Measurements from ENCODE around the gene IKBKE.
A peak's percentile ranks its signal among the peaks of the same experiment; 100 is the strongest.

IKBKE gene

GRCh38 chr1:206476058-206476457, 5.8 kb downstream of the IKBKE start:
- H3K9me3 ChIP-seq (ENCODE audit: insufficient read depth, low read length), result no peaks in the 10 kb centered on the region; the same call in 1 of the 2 replicates
- H3K9ac ChIP-seq (ENCODE audit: insufficient read length, low read depth), result no peak overlapping the region
- TF ChIP-seq SUZ12 (IDR thresholded peaks at IDR 0.05; ENCODE audit: extremely low read depth, insufficient read depth, insufficient read length), result no peak
- no peak for TF ChIP-seq YY1 (IDR thresholded peaks at IDR 0.05; ENCODE audit: insufficient read depth, insufficient read length)
- no peak for TF ChIP-seq ZNF274 (IDR thresholded peaks at IDR 0.05; ENCODE audit: low read depth, low read length)
- no peak overlapping the region for H3K4me3 ChIP-seq (ENCODE audit: insufficient read length, low read depth)
- H3K4me1 ChIP-seq (ENCODE audit: insufficient read depth, insufficient read length), result peaks cover 25% of the 10 kb centered on the region
- no peaks in the 10 kb centered on the region for H3K27me3 ChIP-seq (ENCODE audit: insufficient read depth, insufficient read length)
- H3K36me3 ChIP-seq (ENCODE audit: insufficient read depth, insufficient read length, low read length), result peaks cover 67% of the 10 kb centered on the region
- DNase-seq (ENCODE audit: low read depth, low spot score), result no peak

- H3K27me3 ChIP-seq (ENCODE audit: insufficient read depth, insufficient read length), result no peaks in the 10 kb centered on the region
- H3K4me3 ChIP-seq (ENCODE audit: insufficient read length, low read depth), result no peak overlapping the region
- peaks cover 21% of the 10 kb centered on the region for H3K4me1 ChIP-seq (ENCODE audit: insufficient read depth, insufficient read length)
- no peak overlapping the region for H3K9ac ChIP-seq (ENCODE audit: insufficient read length, low read depth)
- H3K36me3 ChIP-seq (ENCODE audit: insufficient read depth, insufficient read length, low read length), result peaks cover 67% of the 10 kb centered on the region
- no peak for TF ChIP-seq YY1 (IDR thresholded peaks at IDR 0.05; ENCODE audit: insufficient read depth, insufficient read length)
- TF ChIP-seq ZNF274 (IDR thresholded peaks at IDR 0.05; ENCODE audit: low read depth, low read length), result no peak
- no peak for TF ChIP-seq SUZ12 (IDR thresholded peaks at IDR 0.05; ENCODE audit: extremely low read depth, insufficient read depth, insufficient read length)
- H3K9me3 ChIP-seq (ENCODE audit: insufficient read depth, low read length), result no peaks in the 10 kb centered on the region; the same call in 1 of the 2 replicates
- DNase-seq (ENCODE audit: low read depth, low spot score), result no peak
Measured at GRCh38 chr1:206476591-206476990, 6.3 kb downstream of the IKBKE start.

- Histone ChIP-seq H3K9me3 (ENCODE audit: insufficient read depth, low read length) (no peaks in the 10 kb centered on the region; the same call in 1 of the 2 replicates), H3K27me3 (ENCODE audit: insufficient read depth, insufficient read length) (no peaks in the 10 kb centered on the region), H3K36me3 (ENCODE audit: insufficient read depth, insufficient read length, low read length) (peaks cover 69% of the 10 kb centered on the region), H3K9ac (ENCODE audit: insufficient read length, low read depth) (no peak overlapping the region), H3K4me3 (ENCODE audit: insufficient read length, low read depth) (no peak overlapping the region), H3K4me1 (ENCODE audit: insufficient read depth, insufficient read length) (peaks cover 21% of the 10 kb centered on the region)
- TF ChIP-seq YY1 (IDR thresholded peaks at IDR 0.05; ENCODE audit: insufficient read depth, insufficient read length) (no peak), SUZ12 (IDR thresholded peaks at IDR 0.05; ENCODE audit: extremely low read depth, insufficient read depth, insufficient read length) (no peak), ZNF274 (IDR thresholded peaks at IDR 0.05; ENCODE audit: low read depth, low read length) (no peak)
- no peak for DNase-seq (ENCODE audit: low read depth, low spot score)
Measured at GRCh38 chr1:206477110-206477509, 6.8 kb downstream of the IKBKE start.

GRCh38 chr1:206477581-206478380, 7.5 kb downstream of the IKBKE start:
- H3K36me3 ChIP-seq (ENCODE audit: insufficient read depth, insufficient read length, low read length), result peaks cover 76% of the 10 kb centered on the region
- TF ChIP-seq SUZ12 (IDR thresholded peaks at IDR 0.05; ENCODE audit: extremely low read depth, insufficient read depth, insufficient read length) (no peak), ZNF274 (IDR thresholded peaks at IDR 0.05; ENCODE audit: low read depth, low read length) (no peak), YY1 (IDR thresholded peaks at IDR 0.05; ENCODE audit: insufficient read depth, insufficient read length) (no peak)
- no peak for DNase-seq (ENCODE audit: low read depth, low spot score)
- no peak overlapping the region for H3K9ac ChIP-seq (ENCODE audit: insufficient read length, low read depth)
- no peaks in the 10 kb centered on the region for H3K27me3 ChIP-seq (ENCODE audit: insufficient read depth, insufficient read length)
- H3K4me3 ChIP-seq (ENCODE audit: insufficient read length, low read depth), result no peak overlapping the region
- H3K9me3 ChIP-seq (ENCODE audit: insufficient read depth, low read length), result no peaks in the 10 kb centered on the region; the same call in 1 of the 2 replicates
- H3K4me1 ChIP-seq (ENCODE audit: insufficient read depth, insufficient read length), result peaks cover 14% of the 10 kb centered on the region

- Histone ChIP-seq H3K4me1 (ENCODE audit: insufficient read depth, insufficient read length) (peaks cover 10% of the 10 kb centered on the region), H3K9me3 (ENCODE audit: insufficient read depth, low read length) (no peaks in the 10 kb centered on the region; the same call in 1 of the 2 replicates), H3K36me3 (ENCODE audit: insufficient read depth, insufficient read length, low read length) (peaks cover 79% of the 10 kb centered on the region), H3K9ac (ENCODE audit: insufficient read length, low read depth) (no peak overlapping the region), H3K4me3 (ENCODE audit: insufficient read length, low read depth) (no peak overlapping the region), H3K27me3 (ENCODE audit: insufficient read depth, insufficient read length) (no peaks in the 10 kb centered on the region)
- TF ChIP-seq SUZ12 (IDR thresholded peaks at IDR 0.05; ENCODE audit: extremely low read depth, insufficient read depth, insufficient read length) (no peak), ZNF274 (IDR thresholded peaks at IDR 0.05; ENCODE audit: low read depth, low read length) (no peak), YY1 (IDR thresholded peaks at IDR 0.05; ENCODE audit: insufficient read depth, insufficient read length) (no peak)
- DNase-seq (ENCODE audit: low read depth, low spot score), result no peak
Measured at GRCh38 chr1:206478746-206479145, 8.5 kb downstream of the IKBKE start.

- TF ChIP-seq SUZ12 (IDR thresholded peaks at IDR 0.05; ENCODE audit: extremely low read depth, insufficient read depth, insufficient read length) (no peak), ZNF274 (IDR thresholded peaks at IDR 0.05; ENCODE audit: low read depth, low read length) (no peak), YY1 (IDR thresholded peaks at IDR 0.05; ENCODE audit: insufficient read depth, insufficient read length) (no peak)
- H3K4me3 ChIP-seq (ENCODE audit: insufficient read length, low read depth), result no peak overlapping the region
- H3K9me3 ChIP-seq (ENCODE audit: insufficient read depth, low read length), result no peaks in the 10 kb centered on the region; the same call in 1 of the 2 replicates
- peak; percentile 85 for DNase-seq (ENCODE audit: low read depth, low spot score)
- peaks cover 77% of the 10 kb centered on the region for H3K36me3 ChIP-seq (ENCODE audit: insufficient read depth, insufficient read length, low read length)
- H3K9ac ChIP-seq (ENCODE audit: insufficient read length, low read depth), result peak overlapping the region; percentile 14
- H3K27me3 ChIP-seq (ENCODE audit: insufficient read depth, insufficient read length), result no peaks in the 10 kb centered on the region
- H3K4me1 ChIP-seq (ENCODE audit: insufficient read depth, insufficient read length), result peaks cover 10% of the 10 kb centered on the region
Measured at GRCh38 chr1:206479183-206480125, 9.2 kb downstream of the IKBKE start.

All from NT2/D1 (cell line).